IMR-90 (cell line): ENCODE measurements around the gene CUL1. TPM values are rescaled to one million over a fixed set of nuclear protein-coding genes. Genes with fewer than 3 reads are reported as not detected.
A peak's percentile ranks its signal among the peaks of the same experiment; 100 is the strongest.

Experiments used
- ATAC-seq: fragments of 200-7000 bp; cut with Tn5 transposase; 2 replicates; pipeline ENCODE4 v1.9.1; 2020; ENCODE audit warnings: low read depth, mild to moderate bottlenecking, moderate library complexity
- BruUV-seq: library from RNA; stranded (reverse); fragments of 400-500 nt; replicated peaks from 2 replicates; lab custom pipeline; 2021; lab: Mats Ljungman, UMichigan
- CTCF ChIA-PET: fragments of 300-600 bp; formaldehyde crosslinking; extraction: SDS; loops from one replicate; lab custom pipeline; 2021; ENCODE audit warnings: antibody characterized with exemption; lab: Yijun Ruan, JAX
- POLR2A ChIA-PET: fragments of 300-600 bp; sonication (Branson Sonifier 250); formaldehyde crosslinking; loops from one replicate; lab custom pipeline; 2022; ENCODE audit warnings: antibody characterized with exemption; ENCODE audit not compliant: unreplicated experiment; lab: Charles Lee
- DNase-seq: peaks from one replicate; pipeline ENCODE4 v3.0.0; 2013
- H2AFZ ChIP-seq: replicated peaks from 2 replicates; pipeline ENCODE3; 2013; ENCODE audit warnings: low read length, mild to moderate bottlenecking; ENCODE audit not compliant: poor library complexity
- H2AK5ac ChIP-seq: 2 replicates; pipeline ENCODE4 v1.6.1; 2013; ENCODE audit warnings: low read depth, low read length, inconsistent platforms
- H2AK9ac ChIP-seq: replicated peaks from 2 replicates; pipeline ENCODE3; 2013; ENCODE audit warnings: mild to moderate bottlenecking, low read depth, low read length, moderate library complexity; ENCODE audit not compliant: poor library complexity
- H2BK120ac ChIP-seq: 2 replicates; pipeline ENCODE4 v1.6.1; 2013; ENCODE audit warnings: low read depth, low read length, inconsistent platforms
- H2BK15ac ChIP-seq: 3 replicates; pipeline ENCODE4 v1.6.1; 2013; ENCODE audit warnings: low read depth, low read length, inconsistent platforms
- H2BK20ac ChIP-seq: 2 replicates; pipeline ENCODE4 v1.6.1; 2013; ENCODE audit warnings: low read depth, mild to moderate bottlenecking, inconsistent platforms, low read length, moderate library complexity
- H2BK5ac ChIP-seq: 2 replicates; pipeline ENCODE4 v1.6.1; 2013; ENCODE audit warnings: mild to moderate bottlenecking, low read depth, low read length, inconsistent platforms; ENCODE audit not compliant: poor library complexity, severe bottlenecking
- H3K14ac ChIP-seq: replicated peaks from 2 replicates; pipeline ENCODE4 v1.6.1; 2013; ENCODE audit warnings: low read depth, low read length, inconsistent platforms
- H3K18ac ChIP-seq: 2 replicates; pipeline ENCODE4 v1.6.1; 2013; ENCODE audit warnings: low read depth, low read length, control low read depth
- H3K23ac ChIP-seq: 2 replicates; pipeline ENCODE4 v1.6.1; 2013; ENCODE audit warnings: low read depth, low read length, inconsistent platforms
- H3K27ac ChIP-seq: 2 replicates; pipeline ENCODE4 v1.5.1; 2013; ENCODE audit warnings: mild to moderate bottlenecking, control low read depth, low read length; ENCODE audit not compliant: insufficient read depth
- H3K27me3 ChIP-seq: 2 replicates; pipeline ENCODE4 v1.6.1; 2013; ENCODE audit warnings: low read length; ENCODE audit not compliant: control insufficient read depth, insufficient read depth
- H3K36me3 ChIP-seq: 2 replicates; pipeline ENCODE4 v1.6.1; 2013; ENCODE audit warnings: low read length, mixed read lengths; ENCODE audit not compliant: control insufficient read depth, insufficient read depth
- H3K4ac ChIP-seq: 2 replicates; pipeline ENCODE4 v1.6.1; 2013; ENCODE audit warnings: low read depth, low read length, inconsistent platforms
- H3K4me1 ChIP-seq: 2 replicates; pipeline ENCODE4 v1.6.1; 2013; ENCODE audit warnings: low read length, mixed read lengths; ENCODE audit not compliant: control insufficient read depth, insufficient read depth
- H3K4me2 ChIP-seq: 2 replicates; pipeline ENCODE4 v1.6.1; 2013; ENCODE audit warnings: low read depth, mild to moderate bottlenecking, control low read depth, low read length, moderate library complexity
- H3K4me3 ChIP-seq: 2 replicates; pipeline ENCODE4 v1.5.1; 2013; ENCODE audit warnings: low read depth, mild to moderate bottlenecking, control low read depth, low read length, moderate library complexity; ENCODE audit not compliant: insufficient read depth
- H3K56ac ChIP-seq: 2 replicates; pipeline ENCODE4 v1.6.1; 2013; ENCODE audit warnings: low read length, inconsistent platforms; ENCODE audit not compliant: insufficient read depth; ENCODE audit errors: extremely low read depth
- H3K79me1 ChIP-seq, 2 experiments: 2 replicates each; pipeline ENCODE4 v1.6.1; 2013; ENCODE audit warnings: low read length in 2 of 2, inconsistent platforms in 1 of 2, low read depth in 1 of 2
- H3K9ac ChIP-seq: 2 replicates; pipeline ENCODE4 v1.6.1; 2013; ENCODE audit warnings: low read depth, low read length, control low read depth
- H3K9me1 ChIP-seq: 2 replicates; pipeline ENCODE4 v1.6.1; 2013; ENCODE audit warnings: low read length, inconsistent platforms; ENCODE audit not compliant: insufficient read depth
- H3K9me3 ChIP-seq: 2 replicates; pipeline ENCODE4 v1.6.1; 2013; ENCODE audit warnings: low read length; ENCODE audit not compliant: control insufficient read depth, insufficient read depth
- H4K20me1 ChIP-seq: 2 replicates; pipeline ENCODE4 v1.6.1; 2013; ENCODE audit warnings: low read length, inconsistent platforms; ENCODE audit not compliant: insufficient read depth
- H4K5ac ChIP-seq: 2 replicates; pipeline ENCODE4 v1.6.1; 2013; ENCODE audit warnings: mild to moderate bottlenecking, low read depth, low read length, control low read depth
- H4K8ac ChIP-seq, 2 experiments: 2 replicates each; pipeline ENCODE4 v1.6.1; 2013; ENCODE audit warnings: low read depth in 2 of 2, low read length in 2 of 2, control low read depth in 1 of 2, inconsistent platforms in 1 of 2
- H4K91ac ChIP-seq: 2 replicates; pipeline ENCODE4 v1.6.1; 2013; ENCODE audit warnings: low read depth, low read length, inconsistent platforms; ENCODE audit not compliant: insufficient read depth
- CEBPB ChIP-seq: IDR thresholded peaks from 2 replicates; pipeline ENCODE4 v1.6.1; 2012; ENCODE audit warnings: low read depth, low read length, improper control_type of control experiment
- RAD21 ChIP-seq: IDR thresholded peaks from 2 replicates; pipeline ENCODE4 v1.6.1; 2012; ENCODE audit warnings: low read length, improper control_type of control experiment
- dilution Hi-C: fragments of 300-500 bp; cut with HindIII; formaldehyde crosslinking; loops from one replicate; pipeline ENCODE4 v1.14.3; 2018; ENCODE audit warnings: low sequenced_read_pairs; ENCODE audit not compliant: unreplicated experiment
- in situ Hi-C: fragments of 300-500 bp; cut with MboI; formaldehyde crosslinking; loops from 3 replicates; pipeline ENCODE4 v1.14.3; 2019; ENCODE audit warnings: low sequenced_read_pairs, inconsistent platforms, mixed read lengths
- intact Hi-C: fragments of 100-400 bp; cut with micrococcal nuclease; formaldehyde crosslinking; loops from 2 replicates; pipeline ENCODE4 v1.10.0; 2022
- polyA plus RNA-seq, 3 experiments: library from polyadenylated mRNA; depleted of rRNA; stranded (reverse); fragments of >200 nt; gene quantifications; 2 replicates each; pipeline ENCODE4 v1.2.3, GENCODE V29; 2012; ENCODE audit warnings: low replicate concordance in 1 of 3
- total RNA-seq: library from RNA; depleted of rRNA; stranded (reverse); fragments of >200 nt; gene quantifications from 2 replicates; pipeline ENCODE4 v1.2.3, GENCODE V29; 2012

The CUL1 gene
- total and polyA plus RNA-seq, 2 of the 4 experiments (the other 2 are of a cell fraction), result 44.0 to 46.2 TPM

GRCh38 chr7:148763622-148764021 lies 64.9 kb downstream of the CUL1 start:
- ChIA-PET CTCF (interaction anchor here (0.6 to 1.0 kb wide), 2 partner anchors 9 to 369 kb away, joined by 4 to 5 read pairs; no protein-coding TSS in a partner anchor), POLR2A (no interaction called here)
- Histone ChIP-seq H2BK120ac (no peak overlapping the region), H3K23ac (no peak overlapping the region), H3K36me3 (peaks cover 15% of the 10 kb centered on the region), H4K5ac (no peak overlapping the region), H4K20me1 (peaks cover 22% of the 10 kb centered on the region; the same call in 1 of the 2 replicates), H3K4ac (no peak overlapping the region), H2AK9ac (no peak overlapping the region), H2BK15ac (no peak overlapping the region), H2AFZ (no peak overlapping the region), H3K9me1 (peaks cover 9% of the 10 kb centered on the region; the same call in 1 of the 2 replicates), H3K4me2 (no peak overlapping the region), H3K27ac (no peak overlapping the region), H2BK20ac (no peak overlapping the region), H4K91ac (no peak overlapping the region), H2AK5ac (no peak overlapping the region), H3K56ac (no peak overlapping the region), H3K79me1 (peaks cover 24 to 33% of the 10 kb centered on the region in 2 experiments), H3K9ac (no peak overlapping the region), H2BK5ac (no peak overlapping the region), H3K4me3 (no peak overlapping the region), H4K8ac (no peak overlapping the region), H3K18ac (no peak overlapping the region), H3K4me1 (peaks cover 9% of the 10 kb centered on the region), H3K9me3 (no peaks in the 10 kb centered on the region), H3K27me3 (no peaks in the 10 kb centered on the region), H3K14ac (no peak overlapping the region)
- dilution Hi-C loops, result no loop called here
- intact Hi-C loops, result loop anchor here (10.0 kb wide), 1 partner anchor 259 kb away; no protein-coding TSS in a partner anchor
- peak; percentile 55 for DNase-seq
- TF ChIP-seq RAD21 (no peak), CEBPB (peak; percentile 64)
- in situ Hi-C loops, result no loop called here
- BruUV-seq, result no TSS peak
- ATAC-seq, result peak; percentile 86
